HG02763 (cell line): ENCODE data around the gene ZNF396.

ENCODE experiments used
- ATAC-seq: cut with Tn5 transposase; IDR thresholded peaks from one replicate; pipeline ENCODE4 v1.9.1; 2021; ENCODE audit warnings: mild to moderate bottlenecking, moderate library complexity; ENCODE audit not compliant: unreplicated experiment

The ZNF396 gene

GRCh38 chr18:35376742-35377695 is at the start of gene ZNF396:
Gene ZNF396, minus strand, starts transcription at chr18:35377337. Its CDS starts 3,045 bp downstream, at chr18:35374292.
- peak; percentile 84 for ATAC-seq

GRCh38 chr18:35426786-35427185 is 49.6 kb upstream of the ZNF396 start:
- ATAC-seq = no peak

GRCh38 chr18:35424356-35424755 is 47.2 kb upstream of the ZNF396 start:
- no peak for ATAC-seq

GRCh38 chr18:35422237-35422636 is 45.1 kb upstream of the ZNF396 start:
- ATAC-seq = no peak

GRCh38 chr18:35418610-35419009 is 41.5 kb upstream of the ZNF396 start:
- ATAC-seq = no peak

GRCh38 chr18:35417223-35417622 is 40.1 kb upstream of the ZNF396 start:
- no peak for ATAC-seq

GRCh38 chr18:35415511-35416073 is 38.5 kb upstream of the ZNF396 start:
- ATAC-seq = no peak

- ATAC-seq = no peak
These were observed 36.0 kb upstream of the ZNF396 start for GRCh38 chr18:35413163-35413511.

GRCh38 chr18:35411625-35412351 is 34.7 kb upstream of the ZNF396 start:
- ATAC-seq = no peak

GRCh38 chr18:35410561-35410960 is 33.4 kb upstream of the ZNF396 start:
- peak; percentile 51 for ATAC-seq

GRCh38 chr18:35409911-35410310 is 32.8 kb upstream of the ZNF396 start:
- no peak for ATAC-seq

GRCh38 chr18:35408843-35409261 is 31.7 kb upstream of the ZNF396 start:
- no peak for ATAC-seq

- peak; percentile 49 for ATAC-seq
These were observed 30.8 kb upstream of the ZNF396 start for GRCh38 chr18:35407871-35408481.

- ATAC-seq = no peak
These were observed 29.5 kb upstream of the ZNF396 start for GRCh38 chr18:35406666-35407065.

- ATAC-seq = no peak
These were observed 20.8 kb upstream of the ZNF396 start for GRCh38 chr18:35397976-35398375.

- ATAC-seq = no peak
These were observed 16.6 kb upstream of the ZNF396 start for GRCh38 chr18:35393716-35394115.

- no peak for ATAC-seq
These were observed 15.2 kb upstream of the ZNF396 start for GRCh38 chr18:35392375-35392774.

GRCh38 chr18:35390951-35391700 is 14.0 kb upstream of the ZNF396 start:
- no peak for ATAC-seq

- ATAC-seq = no peak
These were observed 12.0 kb upstream of the ZNF396 start for GRCh38 chr18:35389095-35389618.

- ATAC-seq = no peak
These were observed 10.0 kb upstream of the ZNF396 start for GRCh38 chr18:35387152-35387571.
